Lower leg skin (tissue), 3 donors: ENCODE data around the gene GOLGA6C.
"Not testable (repeated sequence)": the region's sequence is repeated elsewhere in the genome, so short reads cannot be mapped to it uniquely, and the experiment has no call there.

Source experiments
- CTCF ChIP-seq, 3 donors: fragments of 450-650 bp; IDR thresholded peaks; one replicate each; pipeline ENCODE4 v1.5.1; 2016; ENCODE audit warnings: antibody characterized with exemption in 3 of 3, mild to moderate bottlenecking in 3 of 3, moderate library complexity in 2 of 3
- POLR2A ChIP-seq, 2 donors: fragments of 450-650 bp; IDR thresholded peaks; one replicate each; pipeline ENCODE4 v1.6.1; 2016 to 2017; ENCODE audit warnings: antibody characterized with exemption in 2 of 2, mild to moderate bottlenecking in 1 of 2, moderate library complexity in 1 of 2

DNA sequence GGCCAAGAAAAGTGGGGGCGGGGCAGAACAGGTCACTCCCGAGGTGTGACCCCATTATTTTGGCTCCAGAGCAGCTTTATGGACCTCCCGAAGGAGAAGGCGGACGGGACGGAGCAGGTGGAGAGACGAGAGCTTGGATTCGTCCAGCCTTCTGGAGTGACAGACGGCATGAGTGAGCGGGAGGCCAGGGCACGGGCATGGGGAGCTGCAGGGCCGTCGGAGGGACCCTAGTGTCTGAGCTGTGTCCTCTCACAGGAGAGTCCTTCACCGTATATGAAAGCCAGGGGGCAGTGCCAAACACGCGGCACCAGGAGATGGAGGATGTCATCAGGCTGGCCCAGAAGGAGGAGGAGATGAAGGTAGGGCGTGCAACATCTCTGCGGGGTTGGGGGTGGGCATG is 35.5 kb downstream of the GOLGA6C start:
- TF ChIP-seq CTCF, POLR2A (IDR thresholded peaks at IDR 0.05): not testable (repeated sequence)
